PFSK-1 (cell line): ENCODE data around the gene ANKRD13B.

ENCODE experiments used
- FOXP2 ChIP-seq: optimal IDR thresholded peaks from 2 replicates; pipeline ENCODE3; 2011; ENCODE audit warnings: borderline replicate concordance, control low read depth, inconsistent platforms; ENCODE audit not compliant: insufficient read depth; ENCODE audit errors: extremely low read length, extremely low read depth
- POLR2AphosphoS5 ChIP-seq: IDR thresholded peaks from 2 replicates; pipeline ENCODE4 v1.6.1; 2012; ENCODE audit warnings: low read depth, mild to moderate bottlenecking, control low read depth, low read length, moderate library complexity
- REST ChIP-seq, 2 experiments: IDR thresholded peaks; 2 replicates each; pipeline versions ENCODE4 v1.6.1 to v1.8.0; 2011 to 2012; ENCODE audit warnings: low read depth in 2 of 2, low read length in 2 of 2, control low read depth in 1 of 2, inconsistent platforms in 1 of 2, mild to moderate bottlenecking in 1 of 2, moderate library complexity in 1 of 2; ENCODE audit not compliant: insufficient read depth in 1 of 2
- SIN3A ChIP-seq: IDR thresholded peaks from 2 replicates; pipeline ENCODE4 v1.6.1; 2012; ENCODE audit warnings: mild to moderate bottlenecking, low read length, moderate library complexity, borderline replicate concordance; ENCODE audit not compliant: insufficient read depth
- TAF1 ChIP-seq: IDR thresholded peaks from 2 replicates; pipeline ENCODE4 v1.6.1; 2012; ENCODE audit warnings: low read length, control low read depth, borderline replicate concordance; ENCODE audit not compliant: insufficient read depth

Gene ANKRD13B

GRCh38 chr17:29571883-29572681 lies 20.9 kb upstream of the ANKRD13B start:
- no peak for TF ChIP-seq REST (IDR thresholded peaks at IDR 0.05; ENCODE audit: insufficient read depth in 1 of 2, low read depth in 2 of 2, low read length in 2 of 2)
- no peak for TF ChIP-seq SIN3A
- TF ChIP-seq TAF1 = no peak
- TF ChIP-seq POLR2AphosphoS5 = no peak
- TF ChIP-seq FOXP2 = no peak

GRCh38 chr17:29572691-29573557 lies 20.0 kb upstream of the ANKRD13B start:
- TF ChIP-seq REST (IDR thresholded peaks at IDR 0.05; ENCODE audit: insufficient read depth in 1 of 2, low read depth in 2 of 2, low read length in 2 of 2) = no peak
- peak; percentile 69 for TF ChIP-seq FOXP2
- no peak for TF ChIP-seq POLR2AphosphoS5
- no peak for TF ChIP-seq TAF1
- TF ChIP-seq SIN3A = no peak

GRCh38 chr17:29573558-29573869 lies 19.4 kb upstream of the ANKRD13B start:
- TF ChIP-seq TAF1 = no peak
- no peak for TF ChIP-seq REST (IDR thresholded peaks at IDR 0.05; ENCODE audit: insufficient read depth in 1 of 2, low read depth in 2 of 2, low read length in 2 of 2)
- no peak for TF ChIP-seq SIN3A
- TF ChIP-seq POLR2AphosphoS5 = no peak
- TF ChIP-seq FOXP2 = no peak

GRCh38 chr17:29573871-29574731 lies 18.8 kb upstream of the ANKRD13B start:
- TF ChIP-seq SIN3A = no peak
- no peak for TF ChIP-seq REST (IDR thresholded peaks at IDR 0.05; ENCODE audit: insufficient read depth in 1 of 2, low read depth in 2 of 2, low read length in 2 of 2)
- TF ChIP-seq POLR2AphosphoS5 = no peak
- no peak for TF ChIP-seq TAF1
- TF ChIP-seq FOXP2 = no peak
